RWPE1 (cell line): ENCODE measurements around the gene TOM1L1.

Source experiments
- CTCF ChIA-PET: fragments of 350-600 bp; sonication (Branson Sonifier 250); formaldehyde crosslinking; extraction: SDS; loops from one replicate; lab custom pipeline; 2021; lab: Yijun Ruan, JAX
- POLR2A ChIA-PET: fragments of 400-600 bp; formaldehyde crosslinking; extraction: SDS; loops from one replicate; lab custom pipeline; 2020; ENCODE audit warnings: antibody characterized with exemption; ENCODE audit not compliant: low non-redundant PET; lab: Yijun Ruan, JAX
- DNase-seq: peaks from one replicate; pipeline ENCODE4 v3.0.0; 2012; ENCODE audit warnings: low spot score
- H3K27ac ChIP-seq: fragments of 450-650 bp; 2 replicates; pipeline ENCODE4 v1.5.1; 2017
- CTCF ChIP-seq: fragments of 450-650 bp; conservative IDR thresholded peaks from 2 replicates; pipeline ENCODE4 v1.5.1; 2017; ENCODE audit warnings: low read depth, mild to moderate bottlenecking

The TOM1L1 gene

GRCh38 chr17:54947396-54947795 is 46.7 kb downstream of the TOM1L1 start:
- no peak for TF ChIP-seq CTCF
- DNase-seq, result no peak
- ChIA-PET CTCF (no interaction called here), POLR2A (no interaction called here)
- H3K27ac ChIP-seq, result no peak overlapping the region

- peak; percentile 62 for DNase-seq
- POLR2A ChIA-PET, result no interaction called here
- no peak overlapping the region for H3K27ac ChIP-seq
- CTCF ChIA-PET, result no interaction called here
- TF ChIP-seq CTCF, result no peak
Measured at GRCh38 chr17:54948380-54948779, 47.7 kb downstream of the TOM1L1 start.

- no peak overlapping the region for H3K27ac ChIP-seq
- POLR2A ChIA-PET, result no interaction called here
- CTCF ChIA-PET, result interaction anchor here (0.6 kb wide), 1 partner anchor 10 kb away, joined by 3 read pairs; no protein-coding TSS in a partner anchor
- DNase-seq, result no peak
- no peak for TF ChIP-seq CTCF
Measured at GRCh38 chr17:54950116-54950515, 49.5 kb downstream of the TOM1L1 start.

- TF ChIP-seq CTCF, result no peak
- POLR2A ChIA-PET, result no interaction called here
- H3K27ac ChIP-seq, result no peak overlapping the region
- DNase-seq, result no peak
- CTCF ChIA-PET, result interaction anchor here (0.7 kb wide), 1 partner anchor 784 kb away, joined by 3 read pairs; no protein-coding TSS in a partner anchor
Measured at GRCh38 chr17:54951286-54951685, 50.6 kb downstream of the TOM1L1 start.

GRCh38 chr17:54956791-54957190 is 56.1 kb downstream of the TOM1L1 start:
- ChIA-PET CTCF (no interaction called here), POLR2A (no interaction called here)
- no peak for DNase-seq
- no peak overlapping the region for H3K27ac ChIP-seq
- no peak for TF ChIP-seq CTCF

- peak overlapping the region; percentile 89 for H3K27ac ChIP-seq
- POLR2A ChIA-PET, result no interaction called here
- TF ChIP-seq CTCF, result no peak
Measured at GRCh38 chr17:54967621-54968261, 67.1 kb downstream of the TOM1L1 start.

More at GRCh38 chr17:54967621-54968261, 67.1 kb downstream of the TOM1L1 start:
- CTCF ChIA-PET, result interaction anchor here (0.6 kb wide), 1 partner anchor 1510 kb away, joined by 4 read pairs; no protein-coding TSS in a partner anchor
- DNase-seq, result peak; percentile 38
